Colon (tissue), 2 donors: ENCODE results near the gene TSC1.
"Not testable (repeated sequence)": the region's sequence is repeated elsewhere in the genome, so short reads cannot be mapped to it uniquely, and the experiment has no call there.

ENCODE experiments used
- FAIRE-seq: peaks from 2 replicates; lab custom pipeline; 2012; peaks lifted over from hg19 to GRCh38; lab: Jason Lieb, UNC
- donor health status: control.
- donor health status: control.

Gene TSC1

DNA sequence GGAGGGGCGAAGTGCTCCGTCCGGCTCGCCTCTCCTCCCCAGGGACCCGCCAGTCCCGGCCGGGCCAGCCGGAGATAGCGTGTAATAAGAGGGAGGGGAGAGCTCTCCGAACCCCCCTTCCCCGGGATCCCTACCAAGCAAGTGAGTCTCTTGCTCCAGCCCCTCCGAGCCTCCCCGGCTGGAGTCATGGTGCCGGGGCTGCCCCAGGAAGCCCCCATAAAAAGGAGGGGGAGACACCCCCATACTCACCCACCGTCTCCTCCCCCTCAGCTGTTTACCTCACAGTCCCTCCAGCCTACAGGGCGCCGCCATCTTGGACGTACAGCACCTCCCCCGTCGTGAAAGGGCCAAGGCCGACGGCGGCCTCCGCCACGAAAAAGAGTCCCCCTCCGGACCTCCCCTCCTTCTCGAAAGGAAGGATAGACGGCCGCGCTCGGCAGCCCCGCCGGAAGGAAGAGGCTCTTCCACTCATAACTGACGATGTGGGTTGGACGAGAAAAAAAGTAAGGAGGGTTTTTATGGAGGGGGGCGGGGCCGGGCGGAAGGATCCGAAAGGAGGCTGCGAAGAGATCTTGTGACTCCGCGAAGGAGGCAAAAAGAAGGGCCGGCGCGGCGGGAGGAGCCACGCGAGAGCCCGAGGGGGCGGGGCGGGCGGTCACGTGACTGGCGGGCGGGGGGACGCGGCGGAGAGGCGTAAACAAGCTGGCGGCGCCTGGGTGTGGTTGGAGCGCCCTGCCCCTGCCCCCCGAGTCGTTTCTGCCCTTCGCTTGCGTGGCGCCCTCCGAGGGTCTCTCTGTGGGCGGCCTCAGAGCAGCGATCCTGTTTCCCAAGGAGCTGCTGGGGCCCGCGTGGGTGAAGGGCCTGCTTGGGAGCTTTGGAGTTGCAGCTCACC is at the start of gene TSC1:
TSS of gene TSC1 (minus strand) at position 323 of the 892 bp plus-strand sequence. CDS start 15,744 bp downstream, outside the sequence.
- no peak for FAIRE-seq

DNA sequence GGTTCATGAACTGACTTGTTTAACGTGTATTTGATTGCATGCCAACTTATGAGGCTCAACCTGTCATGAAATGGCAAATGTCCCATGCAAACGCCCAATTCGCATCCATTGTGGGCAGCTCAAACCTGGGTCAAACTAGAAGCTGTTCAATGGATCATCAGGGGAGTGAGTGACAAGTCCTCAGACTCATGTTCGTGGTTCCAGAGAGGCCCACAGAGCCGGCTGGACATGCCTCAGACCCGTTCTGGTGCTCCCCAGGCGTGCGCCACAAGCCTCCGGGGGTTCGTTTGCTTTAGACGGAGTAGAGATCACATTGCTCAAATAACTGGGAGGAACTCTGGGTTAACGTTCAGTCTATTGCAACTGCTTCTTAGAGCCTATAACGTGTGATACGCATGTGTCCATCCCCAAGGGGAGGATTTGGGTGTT is 49.1 kb upstream of the TSC1 start:
- no peak for FAIRE-seq

DNA sequence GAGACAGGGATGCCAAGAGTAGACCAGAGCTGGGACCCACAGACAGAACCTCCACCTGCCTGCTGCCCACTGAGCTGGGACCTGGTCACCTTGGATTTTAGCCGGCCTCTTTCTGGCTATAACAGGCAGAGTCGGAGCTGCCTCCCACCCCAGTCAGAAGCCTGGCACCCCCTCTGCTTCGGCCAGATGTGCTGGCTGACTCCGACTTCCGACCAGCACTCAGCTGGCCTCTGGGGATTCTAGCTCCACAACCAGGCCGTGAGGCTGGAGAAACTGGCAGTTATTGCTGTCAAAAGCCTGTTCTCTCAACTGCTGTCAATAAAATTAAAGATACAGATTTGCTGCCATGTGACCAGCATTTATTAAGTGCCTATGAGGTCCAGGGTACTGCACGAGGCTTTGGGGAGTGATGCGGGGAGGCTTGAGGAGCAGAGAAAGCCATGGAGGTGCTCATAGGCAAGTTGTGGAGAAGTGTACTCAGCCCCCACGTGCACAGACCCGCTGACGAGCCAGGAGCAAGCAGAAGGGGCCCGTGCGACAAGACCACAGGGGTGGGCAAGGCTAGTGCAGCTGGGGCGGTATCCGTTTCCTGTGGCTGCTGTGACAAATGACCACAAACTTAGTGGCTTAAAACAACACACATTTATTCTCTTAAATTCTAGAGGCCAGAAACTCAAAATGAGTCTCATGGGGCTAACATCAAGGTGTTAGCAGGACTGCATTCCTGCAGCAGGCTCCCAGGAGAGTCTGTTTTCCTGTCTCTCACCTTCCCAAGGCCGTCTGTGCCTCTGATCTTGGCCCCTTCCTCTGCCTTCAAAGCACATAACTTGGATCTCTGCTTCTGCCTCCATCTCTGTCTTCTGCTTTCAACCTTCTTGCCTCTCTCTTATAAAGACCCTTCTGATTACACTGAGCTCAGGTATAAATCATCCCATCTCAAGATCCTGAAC is 47.2 kb upstream of the TSC1 start:
- FAIRE-seq = no peak

DNA sequence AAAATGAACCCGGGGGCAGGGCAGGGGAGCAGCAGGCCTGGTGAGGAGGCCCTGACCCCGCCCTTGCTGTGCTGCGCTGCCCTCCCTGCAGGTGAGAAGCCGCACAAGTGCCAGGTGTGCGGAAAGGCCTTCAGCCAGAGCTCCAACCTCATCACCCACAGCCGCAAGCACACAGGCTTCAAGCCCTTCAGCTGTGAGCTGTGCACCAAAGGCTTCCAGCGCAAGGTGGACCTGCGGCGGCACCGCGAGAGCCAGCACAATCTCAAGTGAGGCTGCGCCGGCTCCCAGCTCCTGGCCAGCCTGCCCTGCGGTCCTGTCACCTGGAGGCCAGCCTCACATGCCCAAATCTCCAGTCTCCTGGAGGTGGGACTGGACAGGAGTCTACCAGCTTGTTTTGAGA is 46.4 kb upstream of the TSC1 start:
- FAIRE-seq = no peak

DNA sequence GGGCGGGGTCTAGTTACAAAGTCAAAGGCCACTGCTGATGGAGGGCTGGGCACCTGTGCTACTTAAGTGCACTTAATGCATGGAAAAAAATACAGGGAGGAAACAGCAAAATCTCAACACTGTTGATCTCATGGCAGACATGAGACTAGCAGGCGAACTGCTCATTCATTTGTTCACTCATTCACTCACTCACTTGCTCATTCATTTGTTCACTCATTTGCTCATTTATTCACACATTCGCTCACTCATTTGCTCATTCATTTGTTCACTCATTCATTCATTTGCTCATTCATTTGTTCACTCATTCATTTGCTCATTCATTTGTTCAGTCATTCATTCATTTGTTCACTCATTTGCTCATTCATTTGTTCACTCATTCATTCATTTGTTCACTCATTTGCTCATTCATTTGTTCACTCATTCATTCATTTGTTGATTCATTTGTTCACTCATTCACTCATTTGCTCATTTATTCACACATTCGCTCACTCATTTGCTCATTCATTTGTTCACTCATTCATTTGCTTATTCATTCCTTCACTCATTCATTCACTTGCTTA is 45.7 kb upstream of the TSC1 start:
- FAIRE-seq = not testable (repeated sequence)

DNA sequence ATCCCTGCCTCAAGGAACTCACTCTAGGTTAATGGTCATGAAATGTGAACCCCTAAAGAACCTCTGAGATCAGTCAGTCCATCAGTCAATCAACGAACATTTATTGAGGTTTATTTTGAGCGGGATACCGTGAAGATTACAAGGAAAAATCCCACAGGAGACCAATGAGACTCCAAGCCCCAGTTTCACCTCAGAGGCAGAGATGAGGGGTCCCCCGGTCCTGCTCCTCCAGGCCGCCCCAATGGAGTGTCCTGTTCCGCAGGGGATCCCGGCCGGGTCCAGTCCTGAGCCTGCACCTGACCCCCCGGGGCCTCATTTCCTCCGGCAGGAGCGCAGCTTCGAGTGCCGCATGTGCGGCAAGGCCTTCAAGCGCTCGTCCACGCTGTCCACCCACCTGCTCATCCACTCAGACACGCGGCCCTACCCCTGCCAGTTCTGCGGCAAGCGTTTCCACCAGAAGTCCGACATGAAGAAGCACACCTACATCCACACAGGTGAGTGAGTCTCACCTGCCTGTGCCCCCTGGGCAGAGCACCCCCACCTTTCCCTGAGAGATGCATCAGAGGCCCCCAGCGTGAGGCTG is 45.1 kb upstream of the TSC1 start:
- no peak for FAIRE-seq

DNA sequence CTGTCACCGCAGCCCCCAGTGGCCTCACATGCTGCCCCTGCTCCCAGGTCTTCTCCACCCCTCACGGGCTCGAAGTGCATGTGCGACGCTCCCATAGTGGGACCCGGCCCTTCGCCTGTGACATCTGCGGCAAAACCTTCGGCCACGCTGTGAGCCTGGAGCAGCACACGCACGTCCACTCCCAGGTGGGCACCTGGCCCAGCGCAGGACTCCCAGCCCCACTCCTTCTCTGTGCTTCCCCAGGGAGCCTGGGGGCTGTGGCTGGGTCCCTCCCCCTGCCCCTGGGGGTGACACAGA is 44.5 kb upstream of the TSC1 start:
- FAIRE-seq = no peak

DNA sequence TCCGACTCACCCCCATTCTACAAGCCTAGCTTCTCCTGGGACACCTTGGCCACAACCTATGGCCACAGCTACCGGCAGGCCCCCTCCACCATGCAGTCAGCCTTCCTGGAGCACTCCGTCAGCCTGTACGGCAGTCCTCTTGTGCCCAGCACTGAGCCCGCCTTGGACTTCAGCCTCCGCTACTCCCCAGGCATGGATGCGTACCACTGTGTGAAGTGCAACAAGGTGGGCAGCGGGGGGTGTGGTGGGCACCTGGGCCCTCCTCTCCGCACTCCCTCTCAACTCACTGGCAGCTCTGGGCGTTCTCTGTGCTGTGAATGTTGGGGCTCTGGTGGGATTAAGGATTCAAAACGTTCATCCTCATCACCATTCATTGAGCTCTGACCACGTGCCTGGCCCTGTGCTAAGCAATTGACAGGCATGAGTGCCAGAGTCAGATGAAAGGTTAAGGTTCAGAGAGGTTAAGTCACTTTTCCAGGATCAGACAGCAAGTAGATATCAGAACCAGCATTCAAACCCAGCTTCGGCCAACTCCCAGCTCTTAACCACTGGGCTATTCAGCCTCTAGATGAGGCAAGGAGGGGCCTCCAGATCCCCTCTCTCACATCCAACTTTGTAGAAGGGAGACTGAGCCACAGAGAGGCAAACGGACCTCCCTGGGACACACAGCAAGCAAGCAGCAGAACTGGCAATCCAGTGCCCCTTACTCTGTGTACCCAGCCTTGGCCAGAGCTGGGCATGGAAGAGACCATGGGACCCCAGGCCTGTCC is 44.0 kb upstream of the TSC1 start:
- no peak for FAIRE-seq

DNA sequence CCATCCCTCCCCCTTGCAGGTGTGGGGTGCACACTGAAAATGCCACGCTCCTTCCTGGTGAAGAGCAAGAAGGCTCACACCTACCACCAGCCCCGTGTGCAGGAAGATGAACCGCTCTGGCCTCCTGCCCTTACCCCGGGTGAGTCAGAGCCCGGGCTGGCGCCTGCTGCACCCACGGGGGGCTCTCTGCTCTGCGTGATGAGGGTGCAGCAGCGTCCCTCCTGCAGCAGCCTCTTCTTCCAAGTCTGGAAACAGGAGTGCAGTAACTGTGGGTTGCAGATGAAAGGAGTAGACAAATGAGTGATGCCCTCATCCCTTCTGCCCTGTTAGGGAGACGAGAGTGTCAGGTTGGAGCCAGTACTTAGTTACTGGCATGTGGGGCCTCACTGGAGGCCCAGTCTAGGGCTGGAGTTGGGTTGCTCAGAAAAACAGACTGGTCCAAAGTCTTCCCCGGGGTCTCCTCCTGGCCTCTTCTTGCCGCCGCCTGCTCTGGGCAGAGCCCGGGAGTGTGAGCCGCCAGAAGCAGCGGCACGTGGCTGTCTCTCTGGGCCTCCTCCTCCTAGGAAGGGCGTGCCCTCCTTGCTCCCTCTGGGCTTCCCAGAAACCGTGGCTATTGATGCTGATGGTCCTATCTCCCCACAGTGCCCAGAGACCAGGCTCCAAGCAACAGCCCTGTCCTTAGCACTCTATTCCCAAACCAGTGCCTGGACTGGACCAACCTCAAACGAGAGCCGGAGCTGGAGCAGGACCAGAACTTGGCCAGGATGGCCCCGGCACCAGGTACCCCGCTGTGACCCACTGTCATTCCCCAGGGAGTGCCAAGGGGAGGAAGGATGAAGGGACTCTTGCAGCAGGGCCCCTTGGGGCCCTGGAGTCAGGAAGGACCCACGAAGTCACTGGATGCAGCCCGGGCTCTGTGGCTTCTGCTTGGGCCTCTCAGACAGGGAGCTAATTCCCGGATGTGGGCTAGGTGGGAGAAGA is 42.5 kb upstream of the TSC1 start:
- no peak for FAIRE-seq

DNA sequence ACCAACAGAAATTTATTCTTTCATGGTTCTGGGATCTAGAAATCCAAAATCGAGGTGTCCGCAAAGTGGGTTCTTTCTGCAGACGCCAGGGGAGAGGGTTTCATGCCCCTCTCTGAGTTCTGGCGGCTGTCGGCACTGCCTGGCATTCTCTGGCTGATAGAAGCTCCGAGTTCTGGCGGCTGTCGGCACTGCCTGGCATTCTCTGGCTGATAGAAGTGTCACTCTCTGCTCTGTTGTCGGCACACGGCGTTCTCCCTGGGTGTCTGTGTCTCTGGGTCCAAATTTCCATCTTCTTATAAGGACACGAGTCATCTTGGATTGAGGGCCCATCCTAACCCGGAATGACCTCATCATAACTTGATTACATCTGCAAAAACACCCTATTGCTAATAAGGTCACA is 41.7 kb upstream of the TSC1 start:
- no peak for FAIRE-seq

DNA sequence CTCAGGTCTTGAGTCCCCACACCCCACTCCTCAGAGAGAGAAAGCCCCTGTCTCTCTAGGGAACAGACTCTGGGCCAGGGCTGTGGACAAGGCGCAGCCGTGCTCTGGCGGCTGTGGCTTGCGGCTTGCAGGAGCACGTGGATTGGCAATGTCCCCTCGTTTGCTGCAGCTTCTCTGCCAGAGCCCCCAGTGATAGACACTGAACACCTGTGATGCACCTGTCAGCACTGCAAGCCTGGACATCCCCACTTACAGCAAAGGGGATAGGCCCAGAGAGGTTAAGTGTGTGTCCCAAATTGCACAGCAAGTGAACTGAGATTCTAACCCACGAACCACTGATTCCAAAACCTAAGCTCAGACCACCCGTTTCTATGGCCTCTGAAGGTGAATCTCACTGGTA is 41.1 kb upstream of the TSC1 start:
- FAIRE-seq = no peak

DNA sequence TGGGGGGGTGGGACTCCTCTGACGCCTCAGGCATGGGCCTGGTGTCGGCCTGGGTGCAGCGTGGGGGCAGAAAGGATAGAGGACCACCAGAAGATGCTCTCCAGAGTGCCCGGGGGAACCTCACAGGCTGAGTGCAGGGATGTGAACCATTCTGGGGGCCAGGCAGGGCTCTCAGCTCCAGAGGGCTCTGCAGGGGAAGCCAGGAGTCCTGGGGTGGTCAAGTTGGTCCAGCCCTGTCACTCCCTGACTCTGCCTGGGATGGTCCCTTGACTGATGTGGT is 40.6 kb upstream of the TSC1 start:
- FAIRE-seq = no peak

DNA sequence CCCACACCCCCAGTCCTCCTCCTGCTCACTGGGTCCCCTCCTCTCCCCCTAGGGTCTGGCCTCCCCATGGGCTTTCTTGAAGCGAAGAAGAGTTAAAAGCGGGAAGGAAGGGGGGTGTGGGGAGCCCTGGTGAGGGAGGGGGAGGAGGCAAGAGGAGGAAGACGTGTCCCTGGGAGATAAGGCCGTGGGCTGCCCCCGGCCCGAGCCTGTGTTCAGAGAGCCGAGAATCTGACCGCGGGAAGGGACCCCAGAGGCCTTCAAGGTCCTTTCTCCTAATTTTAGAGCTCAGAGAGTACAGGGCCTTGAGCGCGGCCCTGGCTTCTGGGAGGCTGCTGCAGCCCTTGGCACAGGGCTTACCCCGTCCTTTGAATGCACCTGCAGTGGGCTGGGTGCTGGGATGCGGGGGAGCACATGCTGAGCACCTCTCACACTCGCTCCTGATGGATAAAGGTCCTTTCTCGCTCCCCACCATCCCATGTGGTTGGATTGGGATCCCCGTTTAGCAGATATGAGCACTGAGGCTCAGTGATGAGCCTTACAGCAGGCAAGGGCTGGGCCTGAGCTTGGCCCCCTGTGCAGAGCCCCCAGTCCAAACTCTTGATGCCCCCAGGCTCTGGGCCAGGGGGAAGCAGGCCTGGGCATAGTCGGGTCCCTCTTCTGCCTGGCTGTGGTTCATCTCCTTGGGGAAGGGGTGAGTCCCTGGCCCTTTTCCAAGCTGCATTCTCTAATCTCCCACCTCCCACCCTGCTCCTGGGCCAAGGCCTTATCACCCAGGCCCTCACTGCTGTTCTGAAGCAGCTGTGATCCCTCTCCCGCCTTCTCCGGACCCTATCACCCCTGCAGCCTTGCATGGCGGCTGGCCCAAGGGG is 40.0 kb upstream of the TSC1 start:
- no peak for FAIRE-seq

DNA sequence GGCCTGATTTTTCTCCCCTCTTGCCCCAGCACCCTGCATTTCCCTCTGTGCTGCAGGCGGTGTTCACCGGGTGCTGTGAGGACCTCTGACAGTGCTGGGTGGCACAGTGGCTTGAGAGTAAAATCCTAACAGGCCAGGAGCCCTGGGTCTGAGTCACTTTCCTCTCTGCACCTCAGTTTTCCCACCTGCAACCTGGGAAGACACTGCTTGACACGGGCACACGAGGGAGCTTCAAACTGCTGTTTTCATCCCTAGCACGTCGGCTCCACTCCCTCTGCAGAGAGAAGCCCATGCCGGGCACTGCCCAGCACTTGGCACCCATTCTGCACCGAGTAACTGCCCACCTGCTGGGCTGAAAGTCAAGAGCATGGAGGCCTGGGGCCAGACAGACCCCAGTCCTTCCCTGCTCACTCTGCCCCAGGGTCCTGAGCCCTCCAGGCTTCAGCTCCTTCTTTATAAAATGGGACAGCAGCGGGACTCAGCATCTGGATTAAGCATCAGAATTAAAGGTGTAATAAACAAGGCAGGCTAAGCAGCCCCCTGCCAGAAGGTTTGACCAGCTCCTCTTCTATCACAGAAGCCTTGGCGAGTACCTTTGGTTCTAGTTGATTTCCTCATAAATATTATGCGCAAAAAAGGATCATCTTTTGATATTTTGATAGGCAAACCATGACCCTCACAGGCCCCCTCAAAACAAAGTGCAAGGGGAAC is 39.2 kb upstream of the TSC1 start:
- no peak for FAIRE-seq

DNA sequence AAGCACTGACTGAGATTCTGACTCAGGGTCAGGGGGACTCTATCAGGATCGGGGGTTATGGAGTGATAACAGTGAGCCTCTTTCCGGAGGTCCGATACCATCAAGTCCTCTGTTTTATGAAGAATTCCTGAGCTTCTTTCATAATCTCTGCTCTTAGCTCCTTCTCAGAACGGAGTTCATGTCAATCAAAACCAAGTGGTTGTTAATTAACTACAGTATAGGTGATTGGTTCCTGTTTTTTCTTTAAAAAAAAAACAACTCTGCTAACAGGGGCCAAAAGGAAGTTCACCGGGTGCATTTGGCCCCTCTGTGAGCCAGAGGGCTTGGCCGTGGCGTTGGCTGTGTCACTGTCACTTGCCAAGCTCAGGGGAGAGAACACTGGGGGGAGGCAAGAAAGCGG is 38.0 kb upstream of the TSC1 start:
- no peak for FAIRE-seq

DNA sequence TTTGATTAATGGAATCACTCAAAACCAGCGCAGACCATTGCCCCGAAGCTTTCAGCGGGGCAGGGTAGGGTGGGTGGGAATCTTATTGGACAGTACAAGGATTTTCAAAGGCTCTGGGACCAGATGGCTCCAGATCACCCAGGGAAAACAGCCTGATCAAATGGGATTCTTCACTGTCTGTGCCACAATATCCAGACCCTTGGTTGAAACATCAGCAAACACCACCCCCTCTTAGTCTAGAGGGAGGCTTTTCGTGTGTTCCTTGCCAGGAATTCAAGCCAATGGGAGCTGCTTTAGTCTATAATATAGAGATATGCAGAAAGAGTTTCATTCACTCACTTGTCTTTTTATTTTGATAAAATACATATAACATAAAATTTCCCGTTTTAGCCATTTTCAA is 35.7 kb upstream of the TSC1 start:
- no peak for FAIRE-seq

DNA sequence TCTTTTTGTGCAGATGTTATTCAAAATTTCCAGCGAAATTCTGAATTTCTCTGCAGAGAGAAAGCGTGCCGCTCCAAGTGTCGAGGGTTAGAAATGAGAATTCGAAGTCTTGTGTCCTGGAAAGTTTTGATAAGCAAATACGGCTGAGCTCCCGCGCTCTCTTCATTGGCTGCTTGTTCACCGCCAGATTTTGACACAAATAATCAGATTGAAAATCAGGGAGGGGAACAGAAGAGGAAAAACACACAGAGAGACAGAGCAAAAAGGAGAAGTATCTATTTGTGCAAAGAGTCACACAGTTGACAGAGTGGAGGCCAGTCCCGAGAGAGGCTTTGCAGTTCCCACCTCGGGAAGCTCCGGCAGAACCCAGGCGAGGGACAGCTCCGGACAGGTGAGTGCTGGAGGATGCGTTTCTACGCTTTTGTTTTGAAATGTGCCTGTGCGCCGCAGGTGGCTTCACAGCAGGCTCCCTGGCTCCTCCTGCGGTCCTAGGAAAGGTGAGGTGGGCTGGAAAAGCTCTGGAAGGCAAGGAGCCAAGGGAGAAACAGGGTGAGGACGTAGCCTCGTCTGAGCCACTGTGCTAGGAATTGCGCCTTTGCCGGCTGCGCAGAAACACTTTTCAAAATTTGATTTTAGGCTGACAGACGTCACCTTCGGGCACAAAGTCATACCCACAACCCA is 34.2 kb upstream of the TSC1 start, which contains the start of gene GFI1B:
TSS of gene GFI1B (plus strand) at position 244 of the 681 bp plus-strand sequence. CDS start 7,985 bp downstream, outside the sequence.
- FAIRE-seq = no peak

DNA sequence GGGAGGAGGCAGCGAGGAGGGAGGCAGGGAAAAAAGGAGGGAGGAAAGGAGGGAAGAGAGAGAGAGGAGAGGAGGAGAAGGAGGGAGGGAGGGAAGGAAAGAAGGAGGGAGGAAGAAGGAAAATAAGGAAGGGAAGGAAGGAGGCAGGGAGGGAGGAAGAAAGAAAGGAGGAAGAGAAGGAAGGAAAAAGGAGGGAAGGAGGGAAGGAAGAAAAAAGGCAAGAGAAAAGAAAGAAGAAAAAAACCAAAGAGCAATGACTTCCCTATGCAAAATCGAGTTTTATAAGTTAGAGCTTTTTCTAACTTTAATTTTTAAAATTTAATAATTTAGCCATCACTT is 33.7 kb upstream of the TSC1 start:
- no peak for FAIRE-seq
